ENCODE data around the gene IFITM1.
A peak's percentile ranks its signal among the peaks of the same experiment; 100 is the strongest.

GRCh38 chr11:312092-312816 lies 1.6 kb upstream of the IFITM1 start:
- TF ChIP-seq, protein P1, sequence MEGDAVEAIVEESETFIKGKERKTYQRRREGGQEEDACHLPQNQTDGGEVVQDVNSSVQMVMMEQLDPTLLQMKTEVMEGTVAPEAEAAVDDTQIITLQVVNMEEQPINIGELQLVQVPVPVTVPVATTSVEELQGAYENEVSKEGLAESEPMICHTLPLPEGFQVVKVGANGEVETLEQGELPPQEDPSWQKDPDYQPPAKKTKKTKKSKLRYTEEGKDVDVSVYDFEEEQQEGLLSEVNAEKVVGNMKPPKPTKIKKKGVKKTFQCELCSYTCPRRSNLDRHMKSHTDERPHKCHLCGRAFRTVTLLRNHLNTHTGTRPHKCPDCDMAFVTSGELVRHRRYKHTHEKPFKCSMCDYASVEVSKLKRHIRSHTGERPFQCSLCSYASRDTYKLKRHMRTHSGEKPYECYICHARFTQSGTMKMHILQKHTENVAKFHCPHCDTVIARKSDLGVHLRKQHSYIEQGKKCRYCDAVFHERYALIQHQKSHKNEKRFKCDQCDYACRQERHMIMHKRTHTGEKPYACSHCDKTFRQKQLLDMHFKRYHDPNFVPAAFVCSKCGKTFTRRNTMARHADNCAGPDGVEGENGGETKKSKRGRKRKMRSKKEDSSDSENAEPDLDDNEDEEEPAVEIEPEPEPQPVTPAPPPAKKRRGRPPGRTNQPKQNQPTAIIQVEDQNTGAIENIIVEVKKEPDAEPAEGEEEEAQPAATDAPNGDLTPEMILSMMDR (IDR thresholded peaks at IDR 0.05), result no peak
- TF ChIP-seq POLR2A (IDR thresholded peaks at IDR 0.05) (no peak), POLR2AphosphoS5 (IDR thresholded peaks at IDR 0.05) (peak in 1 of 3 donors; percentile 13)

Measured in stomach (tissue), 4 donors.